Calu3 (cell line): ENCODE results near the gene C1orf167. TPM values are rescaled to one million over a fixed set of nuclear protein-coding genes. Genes with fewer than 3 reads are reported as not detected.

Experiments used
- BruUV-seq: library from RNA; stranded (reverse); fragments of 400-500 nt; replicated peaks from 2 replicates; lab custom pipeline; 2021; lab: Mats Ljungman, UMichigan
- CTCF ChIA-PET: fragments of 300-600 bp; sonication (Branson Sonifier 250); formaldehyde crosslinking; loops from one replicate; lab custom pipeline; 2022; ENCODE audit warnings: antibody characterized with exemption; lab: Charles Lee
- DNase-seq: peaks from one replicate; pipeline ENCODE4 v3.0.0; 2022
- H3K27ac Mint-ChIP-seq: one replicate; pipeline ENCODE4 v1.8.0; 2022; ENCODE audit warnings: mixed read lengths; ENCODE audit not compliant: unreplicated experiment
- H3K27me3 Mint-ChIP-seq: one replicate; pipeline ENCODE4 v1.8.0; 2022; ENCODE audit warnings: mixed read lengths; ENCODE audit not compliant: unreplicated experiment
- H3K36me3 Mint-ChIP-seq: one replicate; pipeline ENCODE4 v1.8.0; 2022; ENCODE audit warnings: mild to moderate bottlenecking, moderate library complexity, mixed read lengths; ENCODE audit not compliant: insufficient read depth, unreplicated experiment
- H3K4me1 Mint-ChIP-seq: one replicate; pipeline ENCODE4 v1.8.0; 2022; ENCODE audit warnings: mild to moderate bottlenecking, low read depth, mixed read lengths; ENCODE audit not compliant: unreplicated experiment
- H3K4me3 Mint-ChIP-seq: one replicate; pipeline ENCODE4 v1.8.0; 2022; ENCODE audit warnings: mild to moderate bottlenecking, low read depth, moderate library complexity, mixed read lengths; ENCODE audit not compliant: unreplicated experiment
- H3K9me3 Mint-ChIP-seq: one replicate; pipeline ENCODE4 v1.8.0; 2022; ENCODE audit warnings: low read depth, mixed read lengths; ENCODE audit not compliant: unreplicated experiment
- intact Hi-C: fragments of 100-400 bp; cut with micrococcal nuclease; formaldehyde crosslinking; loops from one replicate; pipeline ENCODE4 v1.10.0; 2022; ENCODE audit not compliant: unreplicated experiment
- total RNA-seq: library from RNA; stranded (reverse); gene quantifications from 2 replicates; pipeline ENCODE4 v1.2.3, GENCODE V29; 2022
- TF ChIP-seq, protein P1 (sequence below): fragments of 200-600 bp; IDR thresholded peaks from one replicate; pipeline ENCODE4 v1.8.0; 2022; ENCODE audit warnings: antibody characterized with exemption; ENCODE audit not compliant: unreplicated experiment

C1orf167 gene
- total RNA-seq, 1 experiment from 2014 or later, result not detected

DNA sequence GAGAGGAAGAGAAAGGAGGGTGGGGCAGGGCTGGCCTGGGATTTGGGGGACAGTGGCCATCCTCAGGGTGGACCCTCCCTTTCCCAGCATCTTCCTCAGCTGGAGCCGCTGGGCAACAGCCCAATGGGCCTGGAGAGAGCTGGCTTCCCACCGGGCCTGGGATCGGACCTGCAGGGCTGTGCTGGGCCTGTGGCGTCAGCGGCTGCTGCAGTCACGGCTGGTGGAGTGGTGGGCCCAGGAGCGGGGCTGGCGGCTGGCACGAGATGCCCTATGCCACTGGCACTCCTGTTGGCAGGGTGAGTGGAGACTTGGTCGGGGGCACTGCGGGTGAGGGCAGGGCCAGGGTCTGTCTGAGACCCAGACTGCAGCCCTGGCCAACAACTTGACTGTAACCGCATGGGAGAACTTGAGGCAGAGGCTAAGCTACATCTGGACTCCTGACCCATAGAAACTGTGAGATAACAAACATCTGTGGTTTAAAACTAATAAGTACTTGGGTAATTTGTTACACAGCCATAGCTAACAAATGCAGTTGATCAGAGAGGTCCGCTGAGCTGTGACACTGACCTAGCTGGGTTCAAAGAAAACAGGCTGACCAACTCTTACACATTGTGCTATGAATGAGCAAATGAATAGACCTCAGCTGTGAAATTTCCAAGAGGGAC, 17.9 kb downstream of the C1orf167 start:
- TF ChIP-seq, protein P1, sequence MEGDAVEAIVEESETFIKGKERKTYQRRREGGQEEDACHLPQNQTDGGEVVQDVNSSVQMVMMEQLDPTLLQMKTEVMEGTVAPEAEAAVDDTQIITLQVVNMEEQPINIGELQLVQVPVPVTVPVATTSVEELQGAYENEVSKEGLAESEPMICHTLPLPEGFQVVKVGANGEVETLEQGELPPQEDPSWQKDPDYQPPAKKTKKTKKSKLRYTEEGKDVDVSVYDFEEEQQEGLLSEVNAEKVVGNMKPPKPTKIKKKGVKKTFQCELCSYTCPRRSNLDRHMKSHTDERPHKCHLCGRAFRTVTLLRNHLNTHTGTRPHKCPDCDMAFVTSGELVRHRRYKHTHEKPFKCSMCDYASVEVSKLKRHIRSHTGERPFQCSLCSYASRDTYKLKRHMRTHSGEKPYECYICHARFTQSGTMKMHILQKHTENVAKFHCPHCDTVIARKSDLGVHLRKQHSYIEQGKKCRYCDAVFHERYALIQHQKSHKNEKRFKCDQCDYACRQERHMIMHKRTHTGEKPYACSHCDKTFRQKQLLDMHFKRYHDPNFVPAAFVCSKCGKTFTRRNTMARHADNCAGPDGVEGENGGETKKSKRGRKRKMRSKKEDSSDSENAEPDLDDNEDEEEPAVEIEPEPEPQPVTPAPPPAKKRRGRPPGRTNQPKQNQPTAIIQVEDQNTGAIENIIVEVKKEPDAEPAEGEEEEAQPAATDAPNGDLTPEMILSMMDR, result no peak
- Mint-ChIP-seq H3K9me3 (no peaks in the 10 kb centered on the region), H3K27ac (no peak overlapping the region), H3K4me1 (no peaks in the 10 kb centered on the region), H3K27me3 (peaks cover 35% of the 10 kb centered on the region), H3K4me3 (no peak overlapping the region), H3K36me3 (peaks cover 5% of the 10 kb centered on the region)
- DNase-seq, result no peak
- BruUV-seq, result no TSS peak
- CTCF ChIA-PET, result no interaction called here
- intact Hi-C loops, result no loop called here

DNA sequence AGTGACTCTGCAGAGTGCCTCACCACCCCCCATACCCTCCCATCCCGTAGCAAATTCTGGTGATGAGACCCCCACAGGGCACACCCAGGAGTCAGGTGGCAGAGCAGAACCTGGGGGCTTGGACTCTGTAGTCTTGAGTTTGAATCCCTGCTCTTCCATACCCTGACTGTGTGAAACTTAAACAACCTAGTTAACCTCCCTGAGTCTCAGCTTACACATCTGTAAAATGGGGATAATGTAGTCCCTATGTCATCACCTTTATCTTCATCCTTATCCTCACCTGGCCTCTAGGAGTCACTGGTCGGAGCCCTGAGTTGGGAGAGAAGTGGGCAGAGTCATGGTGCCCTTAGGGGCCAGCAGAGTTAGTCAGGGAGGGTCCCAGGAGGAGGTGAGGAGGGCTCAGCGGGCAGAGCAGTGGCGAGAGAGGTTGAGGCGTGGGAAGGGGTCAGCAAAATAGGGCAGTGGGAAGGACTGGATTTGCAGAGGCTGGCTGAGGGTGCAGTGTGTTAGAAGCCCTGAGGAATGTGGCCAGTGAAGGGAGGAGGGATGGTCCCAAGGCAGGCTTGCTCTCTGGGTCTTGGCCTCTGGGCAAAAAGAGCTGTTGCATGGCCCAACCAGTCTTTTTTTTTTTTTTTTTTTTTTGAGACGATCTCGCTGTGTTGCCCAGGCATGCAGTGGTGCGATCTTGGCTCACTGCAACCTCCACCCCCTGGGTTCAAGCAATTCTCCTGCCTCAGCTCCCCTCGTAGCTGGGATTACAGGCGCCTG, 18.6 kb downstream of the C1orf167 start:
- peaks cover 34% of the 10 kb centered on the region for H3K27me3 Mint-ChIP-seq
- intact Hi-C loops, result no loop called here
- no peak for DNase-seq
- TF ChIP-seq, protein P1, result no peak
- H3K27ac Mint-ChIP-seq, result no peak overlapping the region
- CTCF ChIA-PET, result no interaction called here
- no peak overlapping the region for H3K4me3 Mint-ChIP-seq
- H3K36me3 Mint-ChIP-seq, result peaks cover 12% of the 10 kb centered on the region
- no peaks in the 10 kb centered on the region for H3K9me3 Mint-ChIP-seq
- no peaks in the 10 kb centered on the region for H3K4me1 Mint-ChIP-seq
- no TSS peak for BruUV-seq

DNA sequence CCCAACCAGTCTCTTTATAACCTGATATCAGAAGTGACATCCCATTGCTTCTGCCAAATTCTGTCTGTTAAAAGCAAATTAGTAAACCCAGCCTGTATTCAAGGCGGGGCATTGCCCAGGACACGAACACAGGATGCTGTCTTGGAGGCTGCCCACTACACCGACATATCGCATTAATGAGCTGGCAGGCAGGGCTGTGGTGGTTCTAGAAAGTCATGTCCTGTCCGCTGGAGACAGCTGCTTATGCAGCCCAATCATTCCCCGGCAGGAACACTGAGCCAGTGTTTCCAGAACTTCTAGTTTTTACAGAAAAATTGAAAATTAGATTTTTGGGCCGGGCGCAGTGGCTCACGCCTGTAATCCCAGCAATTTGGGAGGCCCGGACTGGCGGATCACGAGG, 19.3 kb downstream of the C1orf167 start:
- no peak for DNase-seq
- H3K27me3 Mint-ChIP-seq, result peaks cover 27% of the 10 kb centered on the region
- H3K4me1 Mint-ChIP-seq, result no peaks in the 10 kb centered on the region
- CTCF ChIA-PET, result no interaction called here
- H3K27ac Mint-ChIP-seq, result no peak overlapping the region
- H3K4me3 Mint-ChIP-seq, result no peak overlapping the region
- no TSS peak for BruUV-seq
- H3K36me3 Mint-ChIP-seq, result peaks cover 12% of the 10 kb centered on the region
- intact Hi-C loops, result no loop called here
- no peaks in the 10 kb centered on the region for H3K9me3 Mint-ChIP-seq
- TF ChIP-seq, protein P1, result no peak

DNA sequence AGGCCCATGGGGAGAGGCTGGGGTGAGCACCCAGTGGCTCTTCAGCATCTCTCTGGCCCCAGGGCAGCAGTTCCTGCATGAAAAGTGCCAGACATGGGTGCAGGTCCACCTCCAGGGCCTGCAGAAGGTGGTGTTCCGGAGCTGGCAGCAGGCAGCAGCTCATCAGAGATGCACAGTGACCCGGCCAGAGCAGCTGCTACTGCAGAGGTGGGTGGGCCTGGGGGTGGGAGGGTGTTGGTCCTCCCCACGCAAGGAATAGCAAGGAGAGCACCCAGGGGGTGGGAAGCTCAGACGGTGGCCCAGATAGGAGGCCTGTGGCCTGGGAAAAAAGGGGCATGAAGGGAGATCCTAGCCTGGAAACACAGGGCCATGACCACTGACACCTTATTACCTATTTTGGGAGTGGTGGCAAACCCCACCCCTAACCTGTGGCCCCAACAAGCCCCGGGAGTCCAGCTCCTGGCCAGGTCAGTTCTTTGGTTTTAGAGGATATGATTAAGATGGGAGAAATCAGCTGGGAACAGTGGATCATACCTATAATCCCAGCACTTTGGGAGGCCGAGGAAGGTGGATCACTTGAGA, 20.2 kb downstream of the C1orf167 start:
- TF ChIP-seq, protein P1, result no peak
- CTCF ChIA-PET, result interaction anchor here (0.7 kb wide), 1 partner anchor 9 kb away, joined by 6 read pairs; no protein-coding TSS in a partner anchor
- peaks cover 18% of the 10 kb centered on the region for H3K27me3 Mint-ChIP-seq
- peaks cover 12% of the 10 kb centered on the region for H3K36me3 Mint-ChIP-seq
- no TSS peak for BruUV-seq
- no peaks in the 10 kb centered on the region for H3K4me1 Mint-ChIP-seq
- no peak overlapping the region for H3K4me3 Mint-ChIP-seq
- no peak for DNase-seq
- no peak overlapping the region for H3K27ac Mint-ChIP-seq
- intact Hi-C loops, result no loop called here
- H3K9me3 Mint-ChIP-seq, result no peaks in the 10 kb centered on the region
